Ascending aorta (tissue), 2 donors: ENCODE measurements around the gene FKBP2. TPM values are rescaled to one million over a fixed set of nuclear protein-coding genes. Genes with fewer than 3 reads are reported as not detected.

Experiments used
- DNase-seq, 2 donors: peaks; one replicate each; pipeline ENCODE4 v3.0.0-alpha.2; 2019; ENCODE audit warnings: low spot score in 2 of 2
- H3K27ac ChIP-seq, 2 donors: fragments of 200-600 bp; sonication (generic); one replicate each; pipeline ENCODE4 v1.5.1; 2016 to 2017; ENCODE audit warnings: mild to moderate bottlenecking in 1 of 2
- H3K27me3 ChIP-seq: fragments of 200-600 bp; sonication (generic); one replicate; pipeline ENCODE4 v1.5.1; 2017
- H3K36me3 ChIP-seq, 2 donors: fragments of 200-600 bp; sonication (generic); one replicate each; pipeline ENCODE4 v1.5.1; 2016
- H3K4me1 ChIP-seq, 2 donors: fragments of 200-600 bp; sonication (generic); one replicate each; pipeline ENCODE4 v1.5.1; 2016 to 2017; ENCODE audit warnings: mild to moderate bottlenecking in 1 of 2
- H3K4me3 ChIP-seq, 2 donors: fragments of 200-600 bp; sonication (generic); one replicate each; pipeline ENCODE4 v1.5.1; 2016 to 2017; ENCODE audit warnings: mild to moderate bottlenecking in 1 of 2
- H3K9me3 ChIP-seq, 2 donors: fragments of 200-600 bp; sonication (generic); one replicate each; pipeline ENCODE4 v1.5.1; 2016
- intact Hi-C: fragments of 100-400 bp; cut with DNase I; formaldehyde crosslinking; loops from one replicate; pipeline ENCODE4 v1.15.1; 2023
- total RNA-seq: library from RNA; depleted of rRNA; stranded (reverse); fragments of >200 nt; gene quantifications from one replicate; pipeline ENCODE4 v1.1.0, GENCODE V29; 2016
- TF ChIP-seq, protein P1 (sequence below), 3 experiments: fragments of 200-600 bp in 2 of 3; fragments of 450-650 bp in 1 of 3; sonication (generic) in 2 of 3; IDR thresholded peaks; one replicate each; pipeline ENCODE4 v1.5.1; 2016 to 2019; ENCODE audit warnings: antibody characterized with exemption in 3 of 3, mild to moderate bottlenecking in 1 of 3, moderate library complexity in 1 of 3

FKBP2 gene
- total RNA-seq, 1 donor from 2014 or later, result 17.7 TPM

DNA sequence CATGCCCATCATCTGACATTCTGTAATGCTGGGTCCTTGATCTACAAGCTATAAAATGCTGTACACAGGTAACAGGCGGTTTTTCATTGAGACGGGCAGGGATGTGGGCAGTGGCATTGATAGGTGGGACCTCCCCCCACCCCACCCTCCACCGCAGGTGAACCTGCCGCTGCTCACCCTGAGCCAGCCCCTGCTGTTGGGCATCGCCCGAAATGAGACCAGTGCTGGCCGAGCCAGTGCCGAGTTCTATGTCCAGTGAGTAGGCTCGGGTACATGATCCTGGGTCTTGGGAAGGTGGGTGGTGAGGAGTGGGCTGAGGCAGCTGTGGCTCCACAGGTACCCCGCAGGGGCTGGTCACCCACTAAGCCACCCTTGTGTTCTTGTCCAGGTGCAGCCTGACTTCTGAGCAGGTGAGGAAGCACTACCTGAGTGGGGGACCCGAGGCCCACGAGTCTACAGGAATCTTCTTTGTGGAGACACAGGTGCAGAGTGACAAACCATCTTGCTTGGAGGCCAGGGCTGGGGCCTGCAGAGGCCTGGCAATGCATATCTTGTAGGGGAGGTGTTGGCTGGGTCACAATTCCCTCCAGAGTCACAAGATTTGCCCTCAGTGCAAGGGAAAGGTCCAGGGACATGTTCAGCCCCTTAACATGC, 11.7 kb upstream of the FKBP2 start:
- Histone ChIP-seq H3K9me3 (no peaks in the 10 kb centered on the region), H3K4me1 (peaks cover 7 to 43% of the 10 kb centered on the region in 2 donors), H3K27ac (peak overlapping the region; percentile 90 to 91), H3K36me3 (no peaks in the 10 kb centered on the region), H3K4me3 (peak overlapping the region; percentile 62 to 72), H3K27me3 (no peaks in the 10 kb centered on the region)
- peak in 1 of 2 donors; percentile 64 for DNase-seq
- intact Hi-C loops, result loop anchor here (5.0 kb wide), 1 partner anchor 73 kb away; the partner anchor contains the start of gene CATSPERZ
- TF ChIP-seq, protein P1, sequence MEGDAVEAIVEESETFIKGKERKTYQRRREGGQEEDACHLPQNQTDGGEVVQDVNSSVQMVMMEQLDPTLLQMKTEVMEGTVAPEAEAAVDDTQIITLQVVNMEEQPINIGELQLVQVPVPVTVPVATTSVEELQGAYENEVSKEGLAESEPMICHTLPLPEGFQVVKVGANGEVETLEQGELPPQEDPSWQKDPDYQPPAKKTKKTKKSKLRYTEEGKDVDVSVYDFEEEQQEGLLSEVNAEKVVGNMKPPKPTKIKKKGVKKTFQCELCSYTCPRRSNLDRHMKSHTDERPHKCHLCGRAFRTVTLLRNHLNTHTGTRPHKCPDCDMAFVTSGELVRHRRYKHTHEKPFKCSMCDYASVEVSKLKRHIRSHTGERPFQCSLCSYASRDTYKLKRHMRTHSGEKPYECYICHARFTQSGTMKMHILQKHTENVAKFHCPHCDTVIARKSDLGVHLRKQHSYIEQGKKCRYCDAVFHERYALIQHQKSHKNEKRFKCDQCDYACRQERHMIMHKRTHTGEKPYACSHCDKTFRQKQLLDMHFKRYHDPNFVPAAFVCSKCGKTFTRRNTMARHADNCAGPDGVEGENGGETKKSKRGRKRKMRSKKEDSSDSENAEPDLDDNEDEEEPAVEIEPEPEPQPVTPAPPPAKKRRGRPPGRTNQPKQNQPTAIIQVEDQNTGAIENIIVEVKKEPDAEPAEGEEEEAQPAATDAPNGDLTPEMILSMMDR (IDR thresholded peaks at IDR 0.05), result no peak

DNA sequence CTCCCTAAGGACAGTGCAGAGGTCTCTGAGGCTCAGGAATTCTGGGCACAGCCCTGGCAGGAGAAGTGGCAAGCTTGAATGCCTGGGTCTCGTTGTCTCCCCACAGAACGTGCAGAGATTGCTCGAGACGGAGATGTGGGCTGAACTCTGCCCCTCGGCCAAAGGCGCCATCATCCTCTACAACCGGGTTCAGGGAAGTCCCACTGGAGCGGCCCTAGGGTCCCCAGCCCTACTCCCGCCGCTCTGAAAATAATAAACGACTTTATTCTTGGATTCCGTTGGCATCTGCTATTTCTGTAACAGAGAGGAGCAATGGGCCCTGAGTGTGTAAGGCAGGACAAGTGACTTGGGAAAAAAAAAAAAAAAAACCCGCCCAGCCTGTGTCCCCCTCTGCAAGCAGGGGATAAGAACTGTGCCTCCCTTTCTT, 11.1 kb upstream of the FKBP2 start:
- TF ChIP-seq, protein P1 (IDR thresholded peaks at IDR 0.05), result no peak
- Histone ChIP-seq H3K27me3 (no peaks in the 10 kb centered on the region), H3K4me1 (peaks cover 7 to 42% of the 10 kb centered on the region in 2 donors), H3K9me3 (no peaks in the 10 kb centered on the region), H3K4me3 (peak overlapping the region; percentile 62 to 72), H3K27ac (peak overlapping the region; percentile 90 to 91), H3K36me3 (no peaks in the 10 kb centered on the region)
- intact Hi-C loops, result loop anchor here (1.0 to 5.0 kb wide), 2 partner anchors 44 to 73 kb away; partner anchors contain the start of gene CATSPERZ
- DNase-seq, result peak in 1 of 2 donors; percentile 63

DNA sequence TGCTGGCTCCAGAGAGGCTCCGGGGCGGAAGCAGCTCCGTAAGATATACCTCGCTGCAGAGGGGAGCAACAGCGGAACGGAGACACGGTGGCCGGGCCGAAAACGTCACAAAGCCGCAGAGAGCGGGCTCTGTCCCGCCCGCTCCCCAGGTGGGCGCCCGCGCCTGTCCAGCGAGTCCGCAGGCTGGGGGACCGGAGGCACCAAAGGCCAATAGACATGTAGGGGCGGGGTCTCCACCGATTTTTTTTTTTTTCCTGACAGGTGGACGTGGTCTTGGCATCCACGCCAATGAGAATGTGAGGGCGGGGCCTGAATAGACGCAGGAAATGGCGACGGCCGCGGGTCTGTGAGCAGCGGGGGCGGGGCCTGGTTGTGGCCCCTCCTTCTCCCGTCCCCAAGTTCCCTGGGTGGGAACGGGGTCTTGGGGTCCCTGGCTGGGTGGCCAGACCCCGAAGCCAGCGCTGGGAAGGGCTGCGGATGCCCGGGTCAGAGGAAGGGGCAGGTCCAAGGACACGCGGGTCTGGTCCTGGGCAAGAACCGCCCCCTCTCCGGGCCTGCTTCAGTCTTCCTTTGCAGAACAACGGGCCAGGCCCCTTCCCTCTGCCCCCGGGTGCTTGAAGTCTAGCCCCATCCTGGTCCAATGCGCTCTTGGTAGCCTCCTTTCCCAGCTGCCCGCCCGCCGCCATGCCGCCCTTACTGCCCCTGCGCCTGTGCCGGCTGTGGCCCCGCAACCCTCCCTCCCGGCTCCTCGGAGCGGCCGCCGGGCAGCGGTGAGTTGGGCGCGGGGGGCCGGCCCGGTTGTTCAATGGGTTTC, 10.5 kb upstream of the FKBP2 start, which contains the start of gene DNAJC4:
Gene DNAJC4 (plus strand): TSS at position 378 of the 814 bp plus-strand sequence. CDS start 307 bp downstream, at position 685.
- DNase-seq, result peak; percentile 78 to 95
- Histone ChIP-seq H3K27me3 (no peaks in the 10 kb centered on the region), H3K36me3 (no peaks in the 10 kb centered on the region), H3K4me3 (peak within 1 kb of the TSS; percentile 62 to 72), H3K9me3 (no peaks in the 10 kb centered on the region), H3K4me1 (peaks cover 8 to 42% of the 10 kb centered on the region in 2 donors), H3K27ac (peak within 1 kb of the TSS; percentile 90 to 91)
- TF ChIP-seq, protein P1 (IDR thresholded peaks at IDR 0.05), result no peak
- intact Hi-C loops, result loop anchor here (1.0 kb wide), 1 partner anchor 45 kb away; no protein-coding TSS in a partner anchor

DNA sequence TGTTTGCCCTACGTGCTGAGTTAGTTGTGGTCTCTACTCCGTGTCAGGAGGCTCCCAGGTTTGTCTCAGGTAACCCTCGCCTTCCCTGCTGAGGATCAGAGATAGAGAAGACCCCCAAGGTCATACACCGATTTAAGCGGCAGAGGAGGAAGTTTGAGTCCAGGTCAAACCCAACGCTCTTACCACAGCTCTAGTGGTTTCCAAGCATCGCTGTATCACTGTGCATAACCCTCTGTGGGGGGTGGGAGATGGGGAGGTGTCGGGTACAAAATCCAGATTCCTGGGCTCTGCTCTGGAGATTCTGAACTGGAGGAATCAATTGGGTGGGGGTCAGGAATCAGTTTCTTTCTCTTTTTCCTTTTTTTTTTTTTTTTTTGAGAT, 9.9 kb upstream of the FKBP2 start:
- H3K4me1 ChIP-seq, result peaks cover 5 to 45% of the 10 kb centered on the region in 2 donors
- intact Hi-C loops, result loop anchor here (1.0 kb wide), 1 partner anchor 46 kb away; no protein-coding TSS in a partner anchor
- H3K4me3 ChIP-seq, result peak overlapping the region; percentile 62 to 72
- no peak for DNase-seq
- TF ChIP-seq, protein P1 (IDR thresholded peaks at IDR 0.05), result no peak
- peak overlapping the region; percentile 90 to 91 for H3K27ac ChIP-seq
- H3K9me3 ChIP-seq, result no peaks in the 10 kb centered on the region
- no peaks in the 10 kb centered on the region for H3K36me3 ChIP-seq
- H3K27me3 ChIP-seq, result no peaks in the 10 kb centered on the region

DNA sequence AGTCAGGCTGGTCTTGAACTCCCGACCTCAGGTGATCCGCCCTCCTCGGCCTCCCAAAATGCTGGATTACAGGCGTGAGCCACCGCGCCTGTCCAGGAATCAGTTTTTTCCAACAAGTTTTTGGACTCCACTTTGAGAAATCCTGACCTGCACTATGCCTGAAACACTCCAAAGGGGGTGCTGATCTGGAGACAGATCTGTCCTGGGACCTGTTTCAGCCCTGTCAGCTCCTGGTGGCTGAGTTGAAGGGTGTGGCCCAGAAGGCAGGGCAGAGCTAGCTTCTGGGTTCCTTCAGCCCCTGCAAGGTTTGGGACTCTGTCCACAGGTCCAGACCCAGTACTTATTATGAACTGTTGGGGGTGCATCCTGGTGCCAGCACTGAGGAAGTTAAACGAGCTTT, 9.3 kb upstream of the FKBP2 start:
- Histone ChIP-seq H3K4me3 (no peak overlapping the region), H3K27me3 (no peaks in the 10 kb centered on the region), H3K9me3 (no peaks in the 10 kb centered on the region), H3K36me3 (no peaks in the 10 kb centered on the region), H3K27ac (peak overlapping the region in 1 of 2 donors; percentile 20), H3K4me1 (peaks cover 5 to 47% of the 10 kb centered on the region in 2 donors)
- intact Hi-C loops, result no loop called here
- TF ChIP-seq, protein P1 (IDR thresholded peaks at IDR 0.05), result no peak
- no peak for DNase-seq
